H1 (cell line): ENCODE results near the gene KPNA4. TPM values are rescaled to one million over a fixed set of nuclear protein-coding genes. Genes with fewer than 3 reads are reported as not detected.

Experiments
- SIN3A ChIP-seq, 2 experiments: IDR thresholded peaks in 1 of 2; conservative IDR thresholded peaks in 1 of 2; 2 replicates each; pipeline ENCODE4 v1.6.1; 2011 to 2012; ENCODE audit warnings: low read length in 2 of 2, improper control_type of control experiment in 1 of 2, low read depth in 1 of 2, mild to moderate bottlenecking in 1 of 2
- SP1 ChIP-seq: IDR thresholded peaks from 2 replicates; pipeline ENCODE4 v1.6.1; 2011; ENCODE audit warnings: low read depth, low read length
- polyA plus RNA-seq, 7 experiments: library from polyadenylated mRNA; depleted of rRNA in 3 of 7; stranded (reverse) in 5 of 7; unstranded in 2 of 7; fragments of >200 nt in 5 of 7; fragments of 200-250 nt in 2 of 7; gene quantifications; 1 replicate in 5 of 7; 2 replicates in 1 of 7; 4 replicates in 1 of 7; pipeline versions ENCODE4 v1.2.1 to v1.2.3, GENCODE V29; 2011 to 2013; ENCODE audit warnings: missing spikeins in 2 of 7, mixed read lengths in 2 of 7
- total RNA-seq: library from RNA; stranded (reverse); fragmentation: NEBNext Ultra II Directional; extraction: Animal tissue kit (Norgen Biotek cat#: 25700); gene quantifications from 2 replicates; pipeline ENCODE4 v1.2.1, GENCODE V29; 2021
- TF ChIP-seq, protein P1 (sequence below): IDR thresholded peaks from 2 replicates; pipeline ENCODE4 v1.6.1; 2011; ENCODE audit warnings: low read depth, mild to moderate bottlenecking, low read length; ENCODE audit not compliant: insufficient read depth

KPNA4 gene
- total and polyA plus RNA-seq, 2 of the 8 experiments (the other 6 are each of a cell fraction or from before 2014, with no cell fraction given), result 13.2 to 81.9 TPM

- TF ChIP-seq SP1 (no peak), SIN3A (conservative IDR thresholded peaks at IDR 0.05 in 1 of 2, IDR thresholded peaks at IDR 0.05 in 1 of 2; ENCODE audit: low read depth in 1 of 2, low read length in 2 of 2) (no peak)
- TF ChIP-seq, protein P1, sequence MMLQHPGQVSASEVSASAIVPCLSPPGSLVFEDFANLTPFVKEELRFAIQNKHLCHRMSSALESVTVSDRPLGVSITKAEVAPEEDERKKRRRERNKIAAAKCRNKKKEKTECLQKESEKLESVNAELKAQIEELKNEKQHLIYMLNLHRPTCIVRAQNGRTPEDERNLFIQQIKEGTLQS, result no peak
- TF ChIP-seq, all 59 proteins: peak for 0
Observed at GRCh38 chr3:160586679-160587078, 21.3 kb upstream of the KPNA4 start (continued).
